HG03432 (cell line): Measurements from ENCODE around the gene TMEM89.

Experiments used
- ATAC-seq: cut with Tn5 transposase; IDR thresholded peaks from one replicate; pipeline ENCODE4 v1.9.1; 2021; ENCODE audit warnings: mild to moderate bottlenecking, moderate library complexity; ENCODE audit not compliant: unreplicated experiment

TMEM89 gene

GRCh38 chr3:48617559-48617958 lies 4.0 kb downstream of the TMEM89 start:
- no peak for ATAC-seq

- ATAC-seq: no peak
These were observed 7.5 kb downstream of the TMEM89 start for GRCh38 chr3:48614044-48614443.

GRCh38 chr3:48612309-48612708 lies 9.3 kb downstream of the TMEM89 start:
- ATAC-seq: no peak

- ATAC-seq: peak; percentile 94
These were observed 12.2 kb downstream of the TMEM89 start, which contains the start of gene UQCRC1 for GRCh38 chr3:48609088-48610005. UQCRC1 (minus strand) TSS chr3:48609646; CDS start chr3:48609620, 26 bp downstream.

GRCh38 chr3:48607519-48607918 lies 14.1 kb downstream of the TMEM89 start:
- no peak for ATAC-seq

GRCh38 chr3:48601622-48601994 lies 20.0 kb downstream of the TMEM89 start:
- no peak for ATAC-seq

- ATAC-seq: no peak
These were observed 20.6 kb downstream of the TMEM89 start for GRCh38 chr3:48600711-48601621.

- ATAC-seq: no peak
These were observed 21.9 kb downstream of the TMEM89 start for GRCh38 chr3:48599509-48600285.

GRCh38 chr3:48599077-48599501 lies 22.5 kb downstream of the TMEM89 start:
- no peak for ATAC-seq

- no peak for ATAC-seq
These were observed 23.1 kb downstream of the TMEM89 start for GRCh38 chr3:48598323-48599076.

GRCh38 chr3:48597408-48597800 lies 24.2 kb downstream of the TMEM89 start:
- ATAC-seq: no peak

GRCh38 chr3:48596676-48597407 lies 24.7 kb downstream of the TMEM89 start:
- ATAC-seq: no peak

- no peak for ATAC-seq
These were observed 25.4 kb downstream of the TMEM89 start for GRCh38 chr3:48596157-48596556.

GRCh38 chr3:48595526-48596121 lies 25.9 kb downstream of the TMEM89 start:
- no peak for ATAC-seq

GRCh38 chr3:48595075-48595525 lies 26.5 kb downstream of the TMEM89 start, which contains the start of gene COL7A1:
COL7A1 (minus strand) TSS chr3:48595329; CDS start chr3:48595159, 170 bp downstream.
- no peak for ATAC-seq

GRCh38 chr3:48594417-48595049 lies 27.0 kb downstream of the TMEM89 start:
- ATAC-seq: no peak

GRCh38 chr3:48593337-48593736 lies 28.2 kb downstream of the TMEM89 start:
- ATAC-seq: no peak

- no peak for ATAC-seq
These were observed 29.0 kb downstream of the TMEM89 start for GRCh38 chr3:48592519-48593087.
